H1 (cell line): ENCODE results near the gene AASDH. TPM values are rescaled to one million over a fixed set of nuclear protein-coding genes. Genes with fewer than 3 reads are reported as not detected.

Source experiments
- CTCF ChIA-PET: fragments of 300-600 bp; sonication (Branson Sonifier 250); formaldehyde crosslinking; loops from one replicate; lab custom pipeline; 2021; ENCODE audit not compliant: partially characterized antibody; lab: Charles Lee
- POLR2A ChIA-PET: fragments of 300-600 bp; sonication (Branson Sonifier 250); formaldehyde crosslinking; loops from one replicate; lab custom pipeline; 2021; ENCODE audit warnings: inconsistent platforms; ENCODE audit not compliant: partially characterized antibody; lab: Charles Lee
- DNase-seq, 2 experiments: peaks; one replicate each; pipeline versions ENCODE4 v3.0.0 to v3.0.0-alpha.2; 2010 to 2022; ENCODE audit warnings: low spot score in 2 of 2, low read depth in 1 of 2, mixed read lengths in 1 of 2
- FAIRE-seq: peaks from 2 replicates; lab custom pipeline; 2011; peaks lifted over from hg19 to GRCh38; lab: Jason Lieb, UNC
- H2AFZ ChIP-seq: 2 replicates; pipeline ENCODE4 v1.8.1; 2012; ENCODE audit warnings: low read length, inconsistent platforms
- H2AK5ac ChIP-seq: 2 replicates; pipeline ENCODE4 v1.6.1; 2013; ENCODE audit warnings: low read depth, low read length
- H2BK120ac ChIP-seq: replicated peaks from 2 replicates; pipeline ENCODE3; 2013; ENCODE audit warnings: low read depth, low read length, inconsistent platforms
- H2BK12ac ChIP-seq: 2 replicates; pipeline ENCODE4 v1.6.1; 2013; ENCODE audit warnings: low read depth, low read length
- H2BK15ac ChIP-seq: 2 replicates; pipeline ENCODE4 v1.6.1; 2013; ENCODE audit warnings: low read length
- H2BK20ac ChIP-seq: 2 replicates; pipeline ENCODE4 v1.6.1; 2013; ENCODE audit warnings: low read length
- H2BK5ac ChIP-seq: 2 replicates; pipeline ENCODE4 v1.6.1; 2013; ENCODE audit warnings: low read depth, low read length
- H3K14ac ChIP-seq: 2 replicates; pipeline ENCODE4 v1.6.1; 2013; ENCODE audit warnings: inconsistent platforms; ENCODE audit not compliant: insufficient read length
- H3K18ac ChIP-seq: 2 replicates; pipeline ENCODE4 v1.6.1; 2013; ENCODE audit warnings: low read length; ENCODE audit errors: extremely low read depth
- H3K23ac ChIP-seq: 2 replicates; pipeline ENCODE4 v1.6.1; 2013; ENCODE audit warnings: inconsistent platforms; ENCODE audit not compliant: insufficient read length
- H3K23me2 ChIP-seq: 2 replicates; pipeline ENCODE4 v1.6.1; 2013; ENCODE audit warnings: low read depth, low read length
- H3K27ac ChIP-seq: 2 replicates; pipeline ENCODE4 v1.6.1; 2011; ENCODE audit warnings: low read depth, low read length, inconsistent platforms
- H3K27me3 ChIP-seq, 4 experiments: replicated peaks in 1 of 4; 1 replicate in 1 of 4; 2 replicates in 3 of 4; pipeline versions ENCODE4 v1.6.1 to v1.8.1; 2011 to 2013; ENCODE audit warnings: low read length in 3 of 4, mild to moderate bottlenecking in 3 of 4, inconsistent platforms in 2 of 4, mixed read lengths in 2 of 4, moderate library complexity in 1 of 4; ENCODE audit not compliant: control insufficient read depth in 3 of 4, insufficient read depth in 3 of 4; ENCODE audit errors: extremely low read depth in 1 of 4
- H3K36me3 ChIP-seq, 4 experiments: 2 replicates each; pipeline versions ENCODE4 v1.6.1 to v1.8.1; 2011 to 2013; ENCODE audit warnings: mild to moderate bottlenecking in 4 of 4, low read length in 3 of 4, moderate library complexity in 2 of 4, control low read depth in 1 of 4, inconsistent platforms in 1 of 4; ENCODE audit not compliant: insufficient read depth in 4 of 4, control insufficient read depth in 2 of 4
- H3K4ac ChIP-seq: replicated peaks from 2 replicates; pipeline ENCODE3; 2013; ENCODE audit warnings: low read length, low read depth, mixed read lengths, inconsistent platforms; ENCODE audit not compliant: insufficient read length
- H3K4me1 ChIP-seq, 4 experiments: replicated peaks in 1 of 4; 1 replicate in 1 of 4; 2 replicates in 3 of 4; pipeline versions ENCODE4 v1.6.1 to v1.8.1; 2011 to 2013; ENCODE audit warnings: low read length in 3 of 4, inconsistent platforms in 2 of 4, mixed read lengths in 1 of 4; ENCODE audit not compliant: insufficient read depth in 4 of 4, control insufficient read depth in 3 of 4
- H3K4me2 ChIP-seq, 2 experiments: 2 replicates each; pipeline versions ENCODE4 v1.6.1 to v1.8.1; 2011 to 2013; ENCODE audit warnings: low read depth in 2 of 2, low read length in 2 of 2, control low read depth in 1 of 2, inconsistent platforms in 1 of 2, mild to moderate bottlenecking in 1 of 2; ENCODE audit not compliant: insufficient read depth in 1 of 2
- H3K4me3 ChIP-seq, 4 experiments: fragments of 200-600, 300-600 bp in 1 of 4; sonication (generic), shearing (Covaris generic), sonication (Bioruptor Twin) in 1 of 4; 2 replicates each; pipeline versions ENCODE4 v1.5.1 to v1.8.1; 2011 to 2016; ENCODE audit warnings: low read length in 4 of 4, low read depth in 3 of 4, control low read depth in 2 of 4, inconsistent platforms in 2 of 4, mild to moderate bottlenecking in 2 of 4, mixed read lengths in 1 of 4, moderate library complexity in 1 of 4; ENCODE audit not compliant: insufficient read depth in 2 of 4; ENCODE audit errors: extremely low read depth in 1 of 4
- H3K56ac ChIP-seq: replicated peaks from 2 replicates; pipeline ENCODE3; 2013; ENCODE audit warnings: low read depth, mild to moderate bottlenecking, mixed read lengths, low read length, inconsistent platforms; ENCODE audit not compliant: insufficient read length
- H3K79me1 ChIP-seq: 2 replicates; pipeline ENCODE4 v1.6.1; 2013; ENCODE audit warnings: low read depth, low read length, control low read depth
- H3K79me2 ChIP-seq, 2 experiments: 2 replicates each; pipeline versions ENCODE4 v1.6.1 to v1.8.1; 2012 to 2013; ENCODE audit warnings: low read length in 2 of 2, mild to moderate bottlenecking in 2 of 2, inconsistent platforms in 1 of 2; ENCODE audit not compliant: insufficient read depth in 2 of 2, control insufficient read depth in 1 of 2
- H3K9ac ChIP-seq, 4 experiments: replicated peaks in 1 of 4; 1 replicate in 1 of 4; 2 replicates in 3 of 4; pipeline versions ENCODE4 v1.6.1 to v1.8.1; 2011 to 2013; ENCODE audit warnings: low read depth in 3 of 4, low read length in 3 of 4, control low read depth in 2 of 4, mild to moderate bottlenecking in 2 of 4, moderate library complexity in 2 of 4, inconsistent platforms in 1 of 4; ENCODE audit errors: extremely low read depth in 1 of 4
- H3K9me3 ChIP-seq, 2 experiments: 2 replicates each; pipeline versions ENCODE4 v1.6.1 to v1.8.1; 2012 to 2013; ENCODE audit warnings: mild to moderate bottlenecking in 2 of 2, moderate library complexity in 2 of 2, control low read depth in 1 of 2, inconsistent platforms in 1 of 2, low read depth in 1 of 2, low read length in 1 of 2, mixed read lengths in 1 of 2; ENCODE audit not compliant: insufficient read depth in 2 of 2
- H4K20me1 ChIP-seq, 2 experiments: replicated peaks in 1 of 2; 2 replicates each; pipeline versions ENCODE3 to v1.8.1; 2011 to 2013; ENCODE audit warnings: inconsistent platforms in 2 of 2, low read length in 2 of 2, mild to moderate bottlenecking in 1 of 2; ENCODE audit not compliant: insufficient read depth in 2 of 2, control insufficient read depth in 1 of 2
- H4K5ac ChIP-seq: 2 replicates; pipeline ENCODE4 v1.6.1; 2013; ENCODE audit warnings: low read length, low read depth, mixed read lengths, inconsistent platforms; ENCODE audit not compliant: insufficient read length
- H4K8ac ChIP-seq: 2 replicates; pipeline ENCODE4 v1.8.0; 2013; ENCODE audit warnings: mild to moderate bottlenecking, moderate library complexity, low read length, inconsistent platforms; ENCODE audit not compliant: insufficient read depth; ENCODE audit errors: extremely low read depth
- H4K91ac ChIP-seq: replicated peaks from 2 replicates; pipeline ENCODE3; 2013; ENCODE audit warnings: low read length, mixed read lengths, inconsistent platforms; ENCODE audit not compliant: insufficient read length
- POLR2A ChIP-seq, 2 experiments: IDR thresholded peaks; 1 replicate in 1 of 2; 2 replicates in 1 of 2; pipeline ENCODE4 v1.6.1; 2011; ENCODE audit warnings: low read depth in 2 of 2, low read length in 2 of 2, mild to moderate bottlenecking in 2 of 2; ENCODE audit errors: control extremely low read depth in 1 of 2
- RFX5 ChIP-seq: IDR thresholded peaks from 2 replicates; pipeline ENCODE4 v1.6.1; 2011; ENCODE audit warnings: low read depth, low read length, improper control_type of control experiment, borderline replicate concordance
- WGBS, 2 experiments: shearing (Covaris generic) in 1 of 2; methylation state at CpG; one replicate each; pipeline versions ENCODE4 v1.1.6 to v1.1.7; 2013 to 2015; ENCODE audit warnings: low lambda C conversion rate in 2 of 2, mixed read lengths in 2 of 2, inconsistent platforms in 1 of 2, low coverage in 1 of 2, missing lambda C conversion rate in 1 of 2; ENCODE audit not compliant: insufficient replicate concordance in 2 of 2, insufficient coverage in 1 of 2, insufficient read length in 1 of 2; ENCODE audit errors: extremely low coverage in 1 of 2, missing lambda C conversion rate in 1 of 2; 5-methylcytosine and 5-hydroxymethylcytosine counted together
- polyA plus RNA-seq, 7 experiments: library from polyadenylated mRNA; depleted of rRNA in 3 of 7; stranded (reverse) in 5 of 7; unstranded in 2 of 7; fragments of >200 nt in 5 of 7; fragments of 200-250 nt in 2 of 7; gene quantifications; 1 replicate in 5 of 7; 2 replicates in 1 of 7; 4 replicates in 1 of 7; pipeline versions ENCODE4 v1.2.1 to v1.2.3, GENCODE V29; 2011 to 2013; ENCODE audit warnings: missing spikeins in 2 of 7, mixed read lengths in 2 of 7
- total RNA-seq: library from RNA; stranded (reverse); fragmentation: NEBNext Ultra II Directional; extraction: Animal tissue kit (Norgen Biotek cat#: 25700); gene quantifications from 2 replicates; pipeline ENCODE4 v1.2.1, GENCODE V29; 2021
- TF ChIP-seq, protein P1 (sequence below): IDR thresholded peaks from 2 replicates; pipeline ENCODE4 v1.6.1; 2012; ENCODE audit warnings: inconsistent platforms

The AASDH gene
- total and polyA plus RNA-seq, 2 of the 8 experiments (the other 6 are each of a cell fraction or from before 2014, with no cell fraction given): 8.0 to 10.9 TPM

- ChIA-PET POLR2A (interaction anchor here (6.1 kb wide), 1 partner anchor 46 kb away, joined by 75 read pairs; the partner anchor contains the start of genes PAICS and PPAT), CTCF (no interaction called here)
- no peak for FAIRE-seq
- H3K27me3 ChIP-seq: no peaks in the 10 kb centered on the region
- H4K8ac ChIP-seq: no peak overlapping the region
- H2BK120ac ChIP-seq: no peak overlapping the region
- H3K14ac ChIP-seq: no peak overlapping the region
- H3K9ac ChIP-seq: no peak overlapping the region
- no peak overlapping the region for H2BK12ac ChIP-seq
- 95% methylated on average over 8 of the region's 8 CpGs; no CpG with 5 or more reads in 1 of the 2 experiments for WGBS, 2 experiments
- DNase-seq: no peak
- no peak overlapping the region for H3K4me2 ChIP-seq
- no peaks in the 10 kb centered on the region for H3K79me1 ChIP-seq
- no peak overlapping the region for H4K5ac ChIP-seq
- H3K27ac ChIP-seq: no peak overlapping the region
- no peak overlapping the region for H3K4me3 ChIP-seq
- H3K36me3 ChIP-seq: peaks cover 0 to 27% (median 6%) of the 10 kb centered on the region in 4 experiments; a peak in 6 of 8 replicates
- H3K56ac ChIP-seq: no peak overlapping the region
- H3K79me2 ChIP-seq: peaks cover 0 to 10% of the 10 kb centered on the region in 2 experiments; a peak in 1 of 4 replicates
- no peak overlapping the region for H2AK5ac ChIP-seq
- H2BK5ac ChIP-seq: no peak overlapping the region
- no peak overlapping the region for H4K91ac ChIP-seq
- H3K23me2 ChIP-seq: peaks cover 4% of the 10 kb centered on the region
- peak in 1 of 2 experiments; percentile 38; a peak in 1 of 3 replicates for TF ChIP-seq POLR2A (IDR thresholded peaks at IDR 0.05; ENCODE audit: control extremely low read depth in 1 of 2, low read depth in 2 of 2, low read length in 2 of 2)
- TF ChIP-seq, protein P1, sequence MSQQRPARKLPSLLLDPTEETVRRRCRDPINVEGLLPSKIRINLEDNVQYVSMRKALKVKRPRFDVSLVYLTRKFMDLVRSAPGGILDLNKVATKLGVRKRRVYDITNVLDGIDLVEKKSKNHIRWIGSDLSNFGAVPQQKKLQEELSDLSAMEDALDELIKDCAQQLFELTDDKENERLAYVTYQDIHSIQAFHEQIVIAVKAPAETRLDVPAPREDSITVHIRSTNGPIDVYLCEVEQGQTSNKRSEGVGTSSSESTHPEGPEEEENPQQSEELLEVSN: no peak
- peak; percentile 38; the same call in 1 of the 2 replicates for TF ChIP-seq RFX5
- no peak overlapping the region for H2BK20ac ChIP-seq
- no peak overlapping the region for H3K4ac ChIP-seq
- H2AFZ ChIP-seq: no peak overlapping the region
- H2BK15ac ChIP-seq: no peak overlapping the region
- H3K23ac ChIP-seq: no peak overlapping the region
- peaks cover 0 to 5% (median 0%) of the 10 kb centered on the region in 4 experiments; a peak in 2 of 7 replicates for H3K4me1 ChIP-seq
- H3K9me3 ChIP-seq: no peaks in the 10 kb centered on the region
- no peak overlapping the region for H3K18ac ChIP-seq
- peaks cover 0 to 2% of the 10 kb centered on the region in 2 experiments for H4K20me1 ChIP-seq
Observed at GRCh38 chr4:56391270-56391669, 4.0 kb upstream of the AASDH start.
